Measurements from ENCODE around the gene ERBB4. TPM values are rescaled to one million over a fixed set of nuclear protein-coding genes. Genes with fewer than 3 reads are reported as not detected.

Gene ERBB4
- total RNA-seq, 1 donor: 5.8 TPM

- no peak for DNase-seq (ENCODE audit: low read depth)
- no peak overlapping the region for H3K4me3 ChIP-seq (ENCODE audit: low read depth, low read length)
- TF ChIP-seq CTCF (IDR thresholded peaks at IDR 0.05; ENCODE audit: insufficient read depth, low read length): no peak
Measured at GRCh38 chr2:211760103-211760502, 778.5 kb downstream of the ERBB4 start.

- no peak for DNase-seq (ENCODE audit: low read depth)
- no peak overlapping the region for H3K4me3 ChIP-seq (ENCODE audit: low read depth, low read length)
- TF ChIP-seq CTCF (IDR thresholded peaks at IDR 0.05; ENCODE audit: insufficient read depth, low read length): no peak
Measured at GRCh38 chr2:211756266-211756665, 782.3 kb downstream of the ERBB4 start.

GRCh38 chr2:211755187-211755586, 783.4 kb downstream of the ERBB4 start:
- no peak overlapping the region for H3K4me3 ChIP-seq (ENCODE audit: low read depth, low read length)
- no peak for TF ChIP-seq CTCF (IDR thresholded peaks at IDR 0.05; ENCODE audit: insufficient read depth, low read length)
- no peak for DNase-seq (ENCODE audit: low read depth)

- no peak for DNase-seq (ENCODE audit: low read depth)
- no peak for TF ChIP-seq CTCF (IDR thresholded peaks at IDR 0.05; ENCODE audit: insufficient read depth, low read length)
- H3K4me3 ChIP-seq (ENCODE audit: low read depth, low read length): no peak overlapping the region
Measured at GRCh38 chr2:211751848-211752247, 786.8 kb downstream of the ERBB4 start.

- DNase-seq (ENCODE audit: low read depth): no peak
- no peak overlapping the region for H3K4me3 ChIP-seq (ENCODE audit: low read depth, low read length)
- TF ChIP-seq CTCF (IDR thresholded peaks at IDR 0.05; ENCODE audit: insufficient read depth, low read length): no peak
Measured at GRCh38 chr2:211748339-211748738, 790.3 kb downstream of the ERBB4 start.

- no peak overlapping the region for H3K4me3 ChIP-seq (ENCODE audit: low read depth, low read length)
- peak; percentile 97 for TF ChIP-seq CTCF (IDR thresholded peaks at IDR 0.05; ENCODE audit: insufficient read depth, low read length)
- peak; percentile 71 for DNase-seq (ENCODE audit: low read depth)
Measured at GRCh38 chr2:211745295-211746097, 793.1 kb downstream of the ERBB4 start.

- no peak for TF ChIP-seq CTCF (IDR thresholded peaks at IDR 0.05; ENCODE audit: insufficient read depth, low read length)
- H3K4me3 ChIP-seq (ENCODE audit: low read depth, low read length): no peak overlapping the region
- DNase-seq (ENCODE audit: low read depth): no peak
Measured at GRCh38 chr2:211744379-211744778, 794.2 kb downstream of the ERBB4 start.

Data from fibroblast of the aortic adventitia (primary cell).